ENCODE results near the gene GAD1.

Gene GAD1

GRCh38 chr2:170816504-170817092, at the start of gene GAD1:
Gene GAD1, plus strand, starts transcription at chr2:170816887. Its CDS starts 1,705 bp downstream, at chr2:170818592.
- H3K4me3 ChIP-seq (ENCODE audit: low read length) = peak within 1 kb of the TSS; percentile 40
- no peak for TF ChIP-seq CTCF (conservative IDR thresholded peaks at IDR 0.05; ENCODE audit: low read depth, low read length)
- DNase-seq (ENCODE audit: low read depth) = no peak

- H3K4me3 ChIP-seq (ENCODE audit: low read length) = peak within 1 kb of the TSS; percentile 84
- no peak for DNase-seq (ENCODE audit: low read depth)
- peak; percentile 33 for TF ChIP-seq CTCF (conservative IDR thresholded peaks at IDR 0.05; ENCODE audit: low read depth, low read length)
Observed at GRCh38 chr2:170770008-170770605, 46.6 kb upstream of the GAD1 start, which contains the start of gene ERICH2. Gene ERICH2, plus strand, starts transcription at chr2:170770378. Its CDS starts 304 bp downstream, at chr2:170770682.

GRCh38 chr2:170770606-170771420, 45.9 kb upstream of the GAD1 start:
- peak overlapping the region; percentile 84 for H3K4me3 ChIP-seq (ENCODE audit: low read length)
- TF ChIP-seq CTCF (conservative IDR thresholded peaks at IDR 0.05; ENCODE audit: low read depth, low read length) = no peak
- no peak for DNase-seq (ENCODE audit: low read depth)

- no peak for TF ChIP-seq CTCF (conservative IDR thresholded peaks at IDR 0.05; ENCODE audit: low read depth, low read length)
- no peak for DNase-seq (ENCODE audit: low read depth)
- H3K4me3 ChIP-seq (ENCODE audit: low read length) = peak overlapping the region; percentile 65
Observed at GRCh38 chr2:170771421-170771937, 45.2 kb upstream of the GAD1 start.

- DNase-seq (ENCODE audit: low read depth) = no peak
- no peak overlapping the region for H3K4me3 ChIP-seq (ENCODE audit: low read length)
- no peak for TF ChIP-seq CTCF (conservative IDR thresholded peaks at IDR 0.05; ENCODE audit: low read depth, low read length)
Observed at GRCh38 chr2:170772295-170772694, 44.4 kb upstream of the GAD1 start.

DNA sequence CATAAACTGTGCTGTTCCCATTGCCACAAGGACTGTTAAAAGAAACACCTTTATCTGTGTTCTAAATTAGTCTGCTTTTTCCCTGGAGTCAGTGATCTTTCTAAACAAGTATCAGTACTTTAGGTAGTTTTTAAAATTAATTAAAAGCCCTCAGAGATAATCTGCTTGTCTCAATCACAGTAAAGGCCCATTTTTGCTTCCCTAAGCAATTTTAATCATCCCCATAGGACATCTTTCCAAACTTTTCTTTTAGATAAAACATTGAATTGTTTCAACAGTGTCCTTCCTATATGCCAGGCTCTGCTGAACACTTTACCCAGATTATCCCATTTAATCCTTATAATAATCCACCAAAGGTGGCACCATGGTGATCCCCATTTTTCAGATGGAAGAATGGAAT, 42.6 kb upstream of the GAD1 start:
- H3K4me3 ChIP-seq (ENCODE audit: low read length) = no peak overlapping the region
- DNase-seq (ENCODE audit: low read depth) = no peak
- TF ChIP-seq CTCF (conservative IDR thresholded peaks at IDR 0.05; ENCODE audit: low read depth, low read length) = no peak
